Measurements from ENCODE around the gene DGKG.

DNA sequence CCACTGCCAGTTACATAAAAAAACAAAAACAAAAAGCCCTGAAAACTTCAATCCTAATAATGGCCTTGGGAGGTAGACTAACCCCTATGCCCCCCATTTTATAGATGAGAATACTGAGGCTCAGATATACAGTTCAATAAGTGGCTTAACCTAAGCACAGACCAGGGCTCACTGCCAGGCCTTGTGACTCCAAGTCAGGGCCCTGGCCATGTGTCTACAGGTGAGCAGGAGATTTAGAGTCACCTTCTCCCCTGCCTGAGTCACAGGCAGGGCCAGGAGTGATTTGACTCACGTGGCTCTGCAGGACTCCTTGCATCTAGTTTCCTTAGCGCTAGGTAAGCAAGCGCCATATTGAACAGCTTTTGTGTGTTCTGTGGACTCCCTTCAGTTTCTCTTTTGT is 154.5 kb downstream of the DGKG start:
- TF ChIP-seq, protein P1, sequence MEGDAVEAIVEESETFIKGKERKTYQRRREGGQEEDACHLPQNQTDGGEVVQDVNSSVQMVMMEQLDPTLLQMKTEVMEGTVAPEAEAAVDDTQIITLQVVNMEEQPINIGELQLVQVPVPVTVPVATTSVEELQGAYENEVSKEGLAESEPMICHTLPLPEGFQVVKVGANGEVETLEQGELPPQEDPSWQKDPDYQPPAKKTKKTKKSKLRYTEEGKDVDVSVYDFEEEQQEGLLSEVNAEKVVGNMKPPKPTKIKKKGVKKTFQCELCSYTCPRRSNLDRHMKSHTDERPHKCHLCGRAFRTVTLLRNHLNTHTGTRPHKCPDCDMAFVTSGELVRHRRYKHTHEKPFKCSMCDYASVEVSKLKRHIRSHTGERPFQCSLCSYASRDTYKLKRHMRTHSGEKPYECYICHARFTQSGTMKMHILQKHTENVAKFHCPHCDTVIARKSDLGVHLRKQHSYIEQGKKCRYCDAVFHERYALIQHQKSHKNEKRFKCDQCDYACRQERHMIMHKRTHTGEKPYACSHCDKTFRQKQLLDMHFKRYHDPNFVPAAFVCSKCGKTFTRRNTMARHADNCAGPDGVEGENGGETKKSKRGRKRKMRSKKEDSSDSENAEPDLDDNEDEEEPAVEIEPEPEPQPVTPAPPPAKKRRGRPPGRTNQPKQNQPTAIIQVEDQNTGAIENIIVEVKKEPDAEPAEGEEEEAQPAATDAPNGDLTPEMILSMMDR (IDR thresholded peaks at IDR 0.05), result no peak
- TF ChIP-seq POLR2A (IDR thresholded peaks at IDR 0.05; ENCODE audit: low read length), result no peak
- no peak for TF ChIP-seq MYC (IDR thresholded peaks at IDR 0.05; ENCODE audit: borderline replicate concordance, low read length)
- TF ChIP-seq RFX5 (IDR thresholded peaks at IDR 0.05), result no peak
- no peak for TF ChIP-seq HDAC2 (IDR thresholded peaks at IDR 0.05)
- no peak for TF ChIP-seq EP300 (IDR thresholded peaks at IDR 0.05)
- no peak for TF ChIP-seq NR3C1 (IDR thresholded peaks at IDR 0.05)
- TF ChIP-seq, protein P2, sequence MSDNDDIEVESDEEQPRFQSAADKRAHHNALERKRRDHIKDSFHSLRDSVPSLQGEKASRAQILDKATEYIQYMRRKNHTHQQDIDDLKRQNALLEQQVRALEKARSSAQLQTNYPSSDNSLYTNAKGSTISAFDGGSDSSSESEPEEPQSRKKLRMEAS (IDR thresholded peaks at IDR 0.05), result no peak
- no peak for TF ChIP-seq ZFP36 (IDR thresholded peaks at IDR 0.05; ENCODE audit: borderline replicate concordance, partially characterized antibody)
- TF ChIP-seq CEBPB (IDR thresholded peaks at IDR 0.05), result no peak
- TF ChIP-seq KDM5A (IDR thresholded peaks at IDR 0.05), result no peak
- TF ChIP-seq, protein P3, sequence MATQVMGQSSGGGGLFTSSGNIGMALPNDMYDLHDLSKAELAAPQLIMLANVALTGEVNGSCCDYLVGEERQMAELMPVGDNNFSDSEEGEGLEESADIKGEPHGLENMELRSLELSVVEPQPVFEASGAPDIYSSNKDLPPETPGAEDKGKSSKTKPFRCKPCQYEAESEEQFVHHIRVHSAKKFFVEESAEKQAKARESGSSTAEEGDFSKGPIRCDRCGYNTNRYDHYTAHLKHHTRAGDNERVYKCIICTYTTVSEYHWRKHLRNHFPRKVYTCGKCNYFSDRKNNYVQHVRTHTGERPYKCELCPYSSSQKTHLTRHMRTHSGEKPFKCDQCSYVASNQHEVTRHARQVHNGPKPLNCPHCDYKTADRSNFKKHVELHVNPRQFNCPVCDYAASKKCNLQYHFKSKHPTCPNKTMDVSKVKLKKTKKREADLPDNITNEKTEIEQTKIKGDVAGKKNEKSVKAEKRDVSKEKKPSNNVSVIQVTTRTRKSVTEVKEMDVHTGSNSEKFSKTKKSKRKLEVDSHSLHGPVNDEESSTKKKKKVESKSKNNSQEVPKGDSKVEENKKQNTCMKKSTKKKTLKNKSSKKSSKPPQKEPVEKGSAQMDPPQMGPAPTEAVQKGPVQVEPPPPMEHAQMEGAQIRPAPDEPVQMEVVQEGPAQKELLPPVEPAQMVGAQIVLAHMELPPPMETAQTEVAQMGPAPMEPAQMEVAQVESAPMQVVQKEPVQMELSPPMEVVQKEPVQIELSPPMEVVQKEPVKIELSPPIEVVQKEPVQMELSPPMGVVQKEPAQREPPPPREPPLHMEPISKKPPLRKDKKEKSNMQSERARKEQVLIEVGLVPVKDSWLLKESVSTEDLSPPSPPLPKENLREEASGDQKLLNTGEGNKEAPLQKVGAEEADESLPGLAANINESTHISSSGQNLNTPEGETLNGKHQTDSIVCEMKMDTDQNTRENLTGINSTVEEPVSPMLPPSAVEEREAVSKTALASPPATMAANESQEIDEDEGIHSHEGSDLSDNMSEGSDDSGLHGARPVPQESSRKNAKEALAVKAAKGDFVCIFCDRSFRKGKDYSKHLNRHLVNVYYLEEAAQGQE (IDR thresholded peaks at IDR 0.05), result no peak

Data from A549 (cell line).